GM18517 (cell line): ENCODE measurements around the gene TMEM151B.

ENCODE experiments used
- ATAC-seq: cut with Tn5 transposase; IDR thresholded peaks from one replicate; pipeline ENCODE4 v1.9.1; 2021; ENCODE audit warnings: mild to moderate bottlenecking, moderate library complexity; ENCODE audit not compliant: unreplicated experiment

Gene TMEM151B

GRCh38 chr6:44232676-44233566 is 37.3 kb upstream of the TMEM151B start:
- ATAC-seq, result no peak

GRCh38 chr6:44233567-44234100 is 36.6 kb upstream of the TMEM151B start:
- no peak for ATAC-seq

GRCh38 chr6:44234101-44235025 is 35.9 kb upstream of the TMEM151B start:
- ATAC-seq, result no peak

- no peak for ATAC-seq
These were observed 35.0 kb upstream of the TMEM151B start for GRCh38 chr6:44235269-44235668.

GRCh38 chr6:44235891-44236516 is 34.2 kb upstream of the TMEM151B start:
- ATAC-seq, result no peak

- peak; percentile 48 for ATAC-seq
These were observed 33.0 kb upstream of the TMEM151B start for GRCh38 chr6:44237021-44237812.

GRCh38 chr6:44237813-44238433 is 32.3 kb upstream of the TMEM151B start:
- ATAC-seq, result peak; percentile 60

GRCh38 chr6:44238687-44239350 is 31.4 kb upstream of the TMEM151B start:
- no peak for ATAC-seq

- ATAC-seq, result no peak
These were observed 26.9 kb upstream of the TMEM151B start for GRCh38 chr6:44243345-44243744.

- ATAC-seq, result no peak
These were observed 24.8 kb upstream of the TMEM151B start for GRCh38 chr6:44245391-44245911.

GRCh38 chr6:44245912-44246662 is 24.2 kb upstream of the TMEM151B start:
- peak; percentile 45 for ATAC-seq

GRCh38 chr6:44246663-44247337 is 23.4 kb upstream of the TMEM151B start, which contains the start of gene HSP90AB1:
TSS of gene HSP90AB1 (plus strand) at chr6:44247101. CDS start at chr6:44248630, 1,529 bp downstream.
- ATAC-seq, result peak; percentile 67

GRCh38 chr6:44247338-44248302 is 22.6 kb upstream of the TMEM151B start:
- ATAC-seq, result peak; percentile 13

GRCh38 chr6:44248579-44248978 is 21.7 kb upstream of the TMEM151B start:
- no peak for ATAC-seq

- no peak for ATAC-seq
These were observed 21.0 kb upstream of the TMEM151B start for GRCh38 chr6:44249082-44249748.
